Activated naive CD4-positive, alpha-beta T cell treated with Interleukin-2 at 50 U/mL for 16 hours (primary cell): Measurements from ENCODE around the gene PARD3.

Source experiments
- DNase-seq: peaks from one replicate; pipeline ENCODE4 v3.0.0-alpha.2; 2020

PARD3 gene

GRCh38 chr10:34316154-34316553, 498.9 kb downstream of the PARD3 start:
- no peak for DNase-seq

- no peak for DNase-seq
Observed at GRCh38 chr10:34314457-34314856, 500.6 kb downstream of the PARD3 start.

- no peak for DNase-seq
Observed at GRCh38 chr10:34313888-34314287, 501.2 kb downstream of the PARD3 start.

- DNase-seq = no peak
Observed at GRCh38 chr10:34313353-34313752, 501.7 kb downstream of the PARD3 start.

- no peak for DNase-seq
Observed at GRCh38 chr10:34311679-34312078, 503.4 kb downstream of the PARD3 start.

GRCh38 chr10:34310234-34310633, 504.9 kb downstream of the PARD3 start:
- DNase-seq = no peak

GRCh38 chr10:34305189-34305588, 509.9 kb downstream of the PARD3 start:
- no peak for DNase-seq

- DNase-seq = no peak
Observed at GRCh38 chr10:34303022-34303421, 512.1 kb downstream of the PARD3 start.

GRCh38 chr10:34299105-34299611, 515.9 kb downstream of the PARD3 start:
- no peak for DNase-seq

- DNase-seq = no peak
Observed at GRCh38 chr10:34298346-34298818, 516.7 kb downstream of the PARD3 start.

- no peak for DNase-seq
Observed at GRCh38 chr10:34297541-34298345, 517.4 kb downstream of the PARD3 start.

GRCh38 chr10:34295142-34295548, 520.0 kb downstream of the PARD3 start:
- no peak for DNase-seq

GRCh38 chr10:34294137-34294536, 521.0 kb downstream of the PARD3 start:
- DNase-seq = no peak

GRCh38 chr10:34292675-34293074, 522.4 kb downstream of the PARD3 start:
- DNase-seq = no peak

- DNase-seq = no peak
Observed at GRCh38 chr10:34292194-34292565, 522.9 kb downstream of the PARD3 start.

GRCh38 chr10:34291466-34292193, 523.5 kb downstream of the PARD3 start:
- no peak for DNase-seq

- no peak for DNase-seq
Observed at GRCh38 chr10:34290412-34291081, 524.5 kb downstream of the PARD3 start.

- no peak for DNase-seq
Observed at GRCh38 chr10:34288634-34289033, 526.5 kb downstream of the PARD3 start.

GRCh38 chr10:34286136-34286739, 528.9 kb downstream of the PARD3 start:
- no peak for DNase-seq

- no peak for DNase-seq
Observed at GRCh38 chr10:34281661-34282582, 533.2 kb downstream of the PARD3 start.

GRCh38 chr10:34280599-34281374, 534.3 kb downstream of the PARD3 start:
- no peak for DNase-seq
